Right atrium auricular region (tissue), 2 donors: ENCODE results near the gene TRAF3IP1. TPM values are rescaled to one million over a fixed set of nuclear protein-coding genes. Genes with fewer than 3 reads are reported as not detected.
A peak's percentile ranks its signal among the peaks of the same experiment; 100 is the strongest.

Experiments
- DNase-seq: peaks from one replicate; pipeline ENCODE4 v3.0.0-alpha.2; 2019; ENCODE audit warnings: low spot score
- H3K27ac ChIP-seq, 2 donors: fragments of 200-600 bp; sonication (generic); 1 replicate in 1 of 2; 2 replicates in 1 of 2; pipeline ENCODE4 v1.5.1; 2016 to 2019
- H3K27me3 ChIP-seq, 2 donors: fragments of 200-600 bp; sonication (generic); one replicate each; pipeline versions ENCODE4 v1.5.1 to v1.6.0; 2017 to 2019
- H3K36me3 ChIP-seq: fragments of 200-600 bp; sonication (generic); one replicate; pipeline ENCODE4 v1.5.1; 2016
- H3K4me1 ChIP-seq, 2 donors: fragments of 200-600 bp; sonication (generic); one replicate each; pipeline versions ENCODE4 v1.5.1 to v1.6.0; 2017 to 2019
- H3K4me3 ChIP-seq, 2 donors: fragments of 200-600 bp; sonication (generic); 1 replicate in 1 of 2; 2 replicates in 1 of 2; pipeline ENCODE4 v1.5.1; 2017 to 2019; ENCODE audit warnings: mild to moderate bottlenecking in 1 of 2, moderate library complexity in 1 of 2
- H3K9me3 ChIP-seq, 2 donors: fragments of 200-600 bp; sonication (generic); one replicate each; pipeline ENCODE4 v1.5.1; 2019
- CTCF ChIP-seq, 2 donors: fragments of 200-600 bp; sonication (generic); IDR thresholded peaks; one replicate each; pipeline ENCODE4 v1.5.1; 2019; ENCODE audit warnings: antibody characterized with exemption in 2 of 2
- total RNA-seq, 2 donors: library from RNA; depleted of rRNA; stranded (reverse); fragments of >200 nt; gene quantifications; one replicate each; pipeline ENCODE4 v1.1.0, GENCODE V29; 2016

The TRAF3IP1 gene
- total RNA-seq, 2 donors from 2014 or later, result 5.0 to 5.8 TPM

- TF ChIP-seq CTCF (IDR thresholded peaks at IDR 0.05), result no peak
- DNase-seq, result peak; percentile 77
- no peaks in the 10 kb centered on the region for H3K36me3 ChIP-seq
- H3K4me3 ChIP-seq, result no peak overlapping the region
- no peaks in the 10 kb centered on the region for H3K27me3 ChIP-seq
- peak overlapping the region; percentile 88 to 93 for H3K27ac ChIP-seq
- no peaks in the 10 kb centered on the region for H3K9me3 ChIP-seq
- H3K4me1 ChIP-seq, result peaks cover 0 to 50% of the 10 kb centered on the region in 2 donors
These were observed 30.2 kb upstream of the TRAF3IP1 start for GRCh38 chr2:238290091-238290509.

- no peak for TF ChIP-seq CTCF (IDR thresholded peaks at IDR 0.05)
- Histone ChIP-seq H3K4me3 (no peak overlapping the region), H3K36me3 (no peaks in the 10 kb centered on the region), H3K4me1 (peaks cover 0 to 42% of the 10 kb centered on the region in 2 donors), H3K9me3 (no peaks in the 10 kb centered on the region), H3K27ac (peak overlapping the region; percentile 23), H3K27me3 (no peaks in the 10 kb centered on the region)
- DNase-seq, result no peak
These were observed 29.4 kb upstream of the TRAF3IP1 start for GRCh38 chr2:238290715-238291549.

GRCh38 chr2:238291550-238292281 is 28.6 kb upstream of the TRAF3IP1 start:
- no peaks in the 10 kb centered on the region for H3K9me3 ChIP-seq
- no peak for TF ChIP-seq CTCF (IDR thresholded peaks at IDR 0.05)
- peaks cover 0 to 34% of the 10 kb centered on the region in 2 donors for H3K4me1 ChIP-seq

GRCh38 chr2:238294046-238294392 is 26.3 kb upstream of the TRAF3IP1 start:
- Histone ChIP-seq H3K36me3 (no peaks in the 10 kb centered on the region), H3K4me3 (no peak overlapping the region), H3K27ac (no peak overlapping the region), H3K4me1 (peaks cover 0 to 20% of the 10 kb centered on the region in 2 donors), H3K27me3 (no peaks in the 10 kb centered on the region), H3K9me3 (no peaks in the 10 kb centered on the region)
- no peak for TF ChIP-seq CTCF (IDR thresholded peaks at IDR 0.05)
- no peak for DNase-seq

More at GRCh38 chr2:238291550-238292281, 28.6 kb upstream of the TRAF3IP1 start:
- no peak overlapping the region for H3K27ac ChIP-seq
- no peaks in the 10 kb centered on the region for H3K27me3 ChIP-seq
- DNase-seq, result no peak
- H3K36me3 ChIP-seq, result no peaks in the 10 kb centered on the region
- H3K4me3 ChIP-seq, result no peak overlapping the region

- no peak for TF ChIP-seq CTCF (IDR thresholded peaks at IDR 0.05)
- H3K27me3 ChIP-seq, result no peaks in the 10 kb centered on the region
- no peaks in the 10 kb centered on the region for H3K36me3 ChIP-seq
- H3K4me3 ChIP-seq, result no peak overlapping the region
- peaks cover 0 to 15% of the 10 kb centered on the region in 2 donors for H3K4me1 ChIP-seq
- no peaks in the 10 kb centered on the region for H3K9me3 ChIP-seq
- H3K27ac ChIP-seq, result no peak overlapping the region
- no peak for DNase-seq
These were observed 25.8 kb upstream of the TRAF3IP1 start for GRCh38 chr2:238294393-238295143.
